Kidney capillary endothelial cell (primary cell): ENCODE results near the gene IDH3G.
"Not testable (repeated sequence)": the region's sequence is repeated elsewhere in the genome, so short reads cannot be mapped to it uniquely, and the experiment has no call there.

ENCODE experiments used
- DNase-seq: peaks from one replicate; pipeline ENCODE4 v3.0.0-alpha.2; 2018; ENCODE audit warnings: low spot score

Gene IDH3G

GRCh38 chrX:153794018-153794896 lies at the start of gene IDH3G, which contains the start of gene SSR4:
Gene IDH3G, minus strand, starts transcription at chrX:153794375. Its CDS starts 49 bp downstream, at chrX:153794326.
Gene SSR4, plus strand, starts transcription at chrX:153794668. Its CDS starts 20 bp downstream, at chrX:153794688.
- DNase-seq = peak; percentile 75

- DNase-seq = no peak
These were observed 42.7 kb upstream of the IDH3G start for GRCh38 chrX:153836921-153837320.

- no peak for DNase-seq
These were observed 38.6 kb upstream of the IDH3G start for GRCh38 chrX:153832728-153833127.

GRCh38 chrX:153831429-153832150 lies 37.4 kb upstream of the IDH3G start:
- DNase-seq = no peak

DNA sequence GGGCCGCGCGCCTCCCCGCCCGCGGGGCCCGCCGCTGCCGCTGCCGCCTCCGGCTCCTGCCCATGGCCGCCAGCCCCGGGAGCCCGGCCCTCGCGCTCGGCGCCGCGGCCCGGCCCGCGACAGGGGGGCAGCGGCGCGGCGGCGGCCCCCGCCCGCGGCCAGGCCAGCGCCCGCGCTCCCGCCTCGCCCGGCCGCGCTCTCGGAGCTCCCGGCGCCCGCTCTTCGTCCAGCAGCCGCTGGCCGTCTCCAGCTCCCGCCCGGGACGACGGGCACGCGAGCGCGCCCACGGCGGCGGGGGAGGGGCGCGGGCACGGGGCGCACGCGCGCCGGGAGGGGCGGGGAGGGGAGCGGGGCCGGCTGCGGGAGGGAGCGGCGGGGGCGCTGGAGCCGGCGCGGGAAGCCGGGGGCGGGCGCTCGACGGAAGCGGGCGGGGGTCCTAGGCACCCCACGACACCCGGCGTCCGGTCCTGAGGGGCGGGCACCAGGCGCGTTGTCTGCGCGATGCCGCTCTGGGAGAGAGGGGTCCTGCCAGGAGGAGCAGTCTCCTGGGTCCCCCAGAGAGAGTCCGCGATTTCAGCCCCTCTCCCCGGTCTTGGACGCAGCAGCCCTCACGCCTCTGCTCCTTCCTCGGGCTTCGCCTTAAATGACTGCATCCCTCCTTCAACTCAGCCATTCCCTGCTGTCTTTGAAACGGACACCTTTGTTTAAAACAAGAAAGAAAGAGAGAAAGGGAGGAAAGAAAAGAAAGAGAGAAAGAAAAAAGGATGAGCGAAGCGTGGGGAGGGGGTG lies 36.7 kb upstream of the IDH3G start:
- DNase-seq = no peak

- DNase-seq = no peak
These were observed 35.8 kb upstream of the IDH3G start, which contains the start of gene PDZD4 for GRCh38 chrX:153829799-153830639. Gene PDZD4, minus strand, starts transcription at chrX:153830544. Its CDS starts 246 bp downstream, at chrX:153830298.

DNA sequence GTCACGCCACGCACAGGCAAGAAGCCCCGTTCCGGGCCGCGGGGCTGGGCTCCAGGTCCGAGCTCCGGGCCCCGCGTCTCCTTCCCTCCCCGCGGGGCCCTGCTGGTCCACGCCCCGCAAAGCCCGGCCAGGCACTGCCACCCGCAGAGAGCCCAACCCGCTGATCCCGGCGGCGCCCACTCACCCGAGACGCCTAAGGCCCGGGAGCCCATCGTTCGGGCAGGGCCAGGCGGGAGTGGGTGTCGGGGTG lies 35.3 kb upstream of the IDH3G start:
- no peak for DNase-seq

- no peak for DNase-seq
These were observed 34.8 kb upstream of the IDH3G start for GRCh38 chrX:153828723-153829548.

DNA sequence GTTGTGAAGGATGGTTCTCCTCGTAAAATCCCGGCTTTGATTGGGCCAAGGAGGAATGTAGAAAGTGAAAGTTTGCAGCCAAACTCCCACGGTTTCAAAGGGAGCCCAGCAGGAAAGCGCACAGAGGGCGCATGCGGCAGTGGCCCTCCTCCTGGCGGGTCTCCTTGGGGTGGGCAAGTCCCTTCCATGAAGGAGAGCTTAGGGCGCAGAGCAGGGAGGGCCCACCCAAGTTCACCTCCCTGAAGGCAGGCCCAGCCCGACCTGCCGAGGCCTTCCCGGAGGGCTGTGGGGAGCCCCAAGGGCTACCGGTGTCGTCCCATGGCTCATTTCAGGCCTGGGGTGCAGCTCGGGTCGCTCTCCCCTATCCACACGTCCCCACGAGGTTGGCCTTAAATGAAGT lies 34.1 kb upstream of the IDH3G start:
- no peak for DNase-seq

DNA sequence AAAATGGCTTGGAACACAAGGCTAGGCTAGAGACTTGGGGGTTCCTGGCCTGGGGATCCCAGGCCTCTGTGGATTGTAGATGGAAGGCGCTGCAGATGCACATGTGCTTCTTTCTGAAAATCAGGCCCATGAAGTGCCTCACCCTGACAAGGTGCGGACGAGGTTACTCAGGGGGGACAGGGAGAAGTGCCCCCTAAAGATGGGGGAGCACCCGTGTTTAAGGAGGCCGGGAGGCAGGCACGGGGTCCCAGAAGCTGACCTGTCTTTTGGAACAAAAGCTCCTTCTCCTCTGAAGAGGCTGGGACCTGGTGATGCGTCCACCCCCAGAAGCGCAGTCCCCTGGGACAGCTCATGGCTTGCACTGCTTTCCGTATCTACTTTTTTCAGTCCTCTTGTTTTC lies 33.7 kb upstream of the IDH3G start:
- no peak for DNase-seq

DNA sequence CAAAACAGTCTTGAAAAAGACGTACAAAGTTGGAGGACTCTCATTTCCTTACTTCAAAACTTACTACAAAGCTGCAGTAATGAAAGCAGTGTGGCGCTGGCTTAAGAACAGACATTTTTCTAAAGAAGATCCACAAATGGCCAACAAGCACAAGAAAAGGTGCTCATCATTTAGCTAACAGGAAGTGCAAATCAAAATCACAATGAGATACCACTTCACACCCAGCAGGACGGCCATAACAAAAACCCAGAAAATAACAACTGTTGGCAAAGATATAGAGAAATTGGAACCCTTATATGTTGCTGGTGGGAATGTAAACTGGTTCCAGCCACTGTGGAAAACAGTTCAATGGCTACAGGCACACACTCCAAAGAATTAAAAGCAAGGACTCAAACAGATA lies 32.8 kb upstream of the IDH3G start:
- no peak for DNase-seq

DNA sequence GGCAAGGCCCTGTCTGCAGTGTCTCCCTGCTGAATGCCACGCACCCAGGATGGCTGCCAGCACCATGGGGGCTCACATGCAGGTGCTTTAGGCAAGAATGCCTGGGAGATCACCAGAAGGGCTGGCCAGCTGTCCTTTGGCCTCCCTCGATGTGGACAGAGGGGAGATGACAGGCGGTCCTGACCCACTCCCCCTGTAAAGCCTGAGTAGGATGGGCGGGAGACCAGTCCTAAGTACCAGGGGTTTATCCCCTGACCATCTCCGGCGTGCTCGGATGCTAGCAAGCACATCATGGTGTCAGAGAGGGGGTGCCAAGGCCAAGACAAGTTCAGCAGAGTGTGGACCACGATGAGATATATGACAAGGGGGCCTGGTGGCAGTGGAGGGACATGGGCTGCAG lies 30.9 kb upstream of the IDH3G start:
- DNase-seq = no peak

DNA sequence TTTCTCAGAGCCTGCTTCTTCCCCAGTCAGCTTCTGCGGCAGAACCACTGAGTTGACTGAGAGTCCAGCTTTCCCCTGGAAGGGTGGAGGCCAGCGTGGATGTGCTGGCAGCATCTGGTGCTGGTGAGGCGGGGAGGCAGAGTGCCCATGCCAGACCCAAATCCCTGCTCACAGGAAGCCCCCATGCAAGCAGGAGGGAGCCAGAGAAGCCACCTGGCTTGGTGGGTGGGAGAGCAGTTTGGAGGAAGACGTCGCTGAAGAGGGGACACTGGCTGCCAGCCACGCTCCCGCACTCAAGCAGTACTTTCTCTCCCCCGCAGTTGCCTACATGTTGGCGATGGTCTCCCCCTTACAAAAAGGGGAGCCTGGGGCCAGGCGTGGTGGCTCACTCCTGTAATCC lies 30.2 kb upstream of the IDH3G start:
- no peak for DNase-seq

DNA sequence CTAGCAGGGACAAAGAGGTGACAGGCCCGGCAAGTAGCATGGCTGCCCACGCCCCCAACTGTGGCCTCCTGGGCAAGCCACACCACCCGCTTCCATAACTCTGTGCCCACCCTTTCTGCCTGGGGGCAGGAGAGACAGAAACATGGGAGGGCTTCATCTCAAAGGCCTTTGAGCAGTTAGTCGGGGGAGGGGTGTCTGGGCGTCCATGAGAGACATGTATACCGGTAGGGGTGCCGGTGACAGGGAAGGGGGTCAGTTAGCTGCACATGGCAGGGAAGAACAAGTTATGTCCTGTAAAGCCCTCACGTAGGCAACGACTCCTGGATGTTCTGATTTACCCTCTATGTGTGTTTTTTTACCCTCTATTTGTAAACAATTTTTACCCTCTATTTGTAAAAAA lies 26.9 kb upstream of the IDH3G start:
- no peak for DNase-seq

DNA sequence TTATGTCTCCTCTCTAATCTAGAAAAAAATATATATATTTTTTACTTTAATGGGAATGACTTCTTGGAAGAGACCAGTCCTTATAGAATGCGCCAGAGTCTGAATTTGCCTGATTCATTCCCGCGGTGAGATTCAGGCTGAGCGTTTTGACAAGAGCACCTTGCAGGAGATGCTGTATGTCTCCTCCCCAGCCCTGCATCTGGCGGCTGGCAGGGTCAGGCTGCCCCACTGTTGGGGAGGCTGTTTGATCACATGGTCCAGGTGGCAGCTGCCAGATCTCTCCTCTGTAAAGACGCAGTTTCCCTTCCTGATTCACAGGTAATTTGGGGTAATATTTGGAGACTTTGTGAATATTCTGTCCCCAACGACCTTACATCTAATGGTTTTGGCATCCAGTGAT lies 26.4 kb upstream of the IDH3G start:
- no peak for DNase-seq

- DNase-seq = no peak
These were observed 25.3 kb upstream of the IDH3G start for GRCh38 chrX:153819384-153820040.

- peak; percentile 16 for DNase-seq
These were observed 24.6 kb upstream of the IDH3G start for GRCh38 chrX:153818571-153819383.

DNA sequence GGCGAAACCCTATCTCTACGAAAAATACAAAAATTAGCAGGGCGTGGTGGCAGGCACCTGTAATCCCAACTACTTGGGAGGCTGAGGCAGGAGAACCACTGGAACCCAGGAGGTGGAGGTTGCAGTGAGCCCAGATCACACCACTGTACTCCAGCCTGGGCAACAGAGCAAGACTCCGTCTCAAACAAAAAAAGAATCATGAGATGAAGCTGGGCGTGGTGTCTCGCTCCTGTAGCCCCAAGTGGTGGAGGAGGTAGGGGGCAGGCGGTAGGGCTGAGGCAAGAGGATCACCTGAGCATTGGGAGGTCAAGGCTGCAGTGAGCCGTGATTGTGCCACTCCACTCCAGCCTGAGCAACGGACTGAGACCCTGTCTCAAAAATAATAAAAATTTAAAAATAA lies 23.9 kb upstream of the IDH3G start:
- not testable (repeated sequence) for DNase-seq
